Mesenchymal stem cell (in vitro differentiated cells and primary cell): ENCODE measurements around the gene RAB6B.

Experiments
- DNase-seq: peaks from one replicate; pipeline ENCODE4 v3.0.0-alpha.2; 2013
- H2AFZ ChIP-seq: one replicate; pipeline ENCODE4 v1.6.1; 2013; ENCODE audit warnings: low read depth, mild to moderate bottlenecking, control low read depth, inconsistent platforms, low read length, moderate library complexity
- H2AK5ac ChIP-seq: 2 replicates; pipeline ENCODE4 v1.6.1; 2013; ENCODE audit warnings: low read length, moderate library complexity, mild to moderate bottlenecking, inconsistent platforms; ENCODE audit not compliant: severe bottlenecking
- H2BK120ac ChIP-seq: one replicate; pipeline ENCODE4 v1.6.1; 2013; ENCODE audit warnings: low read depth, mild to moderate bottlenecking, inconsistent platforms, low read length, moderate library complexity
- H2BK12ac ChIP-seq, 2 experiments: one replicate each; pipeline ENCODE4 v1.6.1; 2013; ENCODE audit warnings: inconsistent platforms in 2 of 2, low read length in 2 of 2, mild to moderate bottlenecking in 2 of 2, moderate library complexity in 2 of 2, control low read depth in 1 of 2
- H2BK15ac ChIP-seq: one replicate; pipeline ENCODE4 v1.6.1; 2013; ENCODE audit warnings: mild to moderate bottlenecking, low read depth, inconsistent platforms; ENCODE audit not compliant: poor library complexity, severe bottlenecking
- H2BK5ac ChIP-seq: 2 replicates; pipeline ENCODE4 v1.6.1; 2013; ENCODE audit warnings: low read depth, mild to moderate bottlenecking, low read length, control low read depth, inconsistent platforms; ENCODE audit not compliant: poor library complexity, severe bottlenecking
- H3K14ac ChIP-seq, 2 experiments: one replicate each; pipeline ENCODE4 v1.6.1; 2013; ENCODE audit warnings: inconsistent platforms in 2 of 2, low read length in 2 of 2, control low read depth in 1 of 2, mild to moderate bottlenecking in 1 of 2, moderate library complexity in 1 of 2
- H3K18ac ChIP-seq, 2 experiments: one replicate each; pipeline ENCODE4 v1.6.1; 2013; ENCODE audit warnings: inconsistent platforms in 2 of 2, low read length in 2 of 2, control low read depth in 1 of 2, low read depth in 1 of 2, mild to moderate bottlenecking in 1 of 2
- H3K23ac ChIP-seq, 2 experiments: one replicate each; pipeline ENCODE4 v1.6.1; 2013; ENCODE audit warnings: inconsistent platforms in 2 of 2, low read length in 2 of 2, mild to moderate bottlenecking in 2 of 2, moderate library complexity in 2 of 2, control low read depth in 1 of 2
- H3K27ac ChIP-seq: 2 replicates; pipeline ENCODE4 v1.5.1; 2013; ENCODE audit warnings: mild to moderate bottlenecking, moderate library complexity, low read length, control low read depth, inconsistent platforms; ENCODE audit not compliant: poor library complexity, severe bottlenecking
- H3K27me3 ChIP-seq, 2 experiments: 2 replicates each; pipeline versions ENCODE4 v1.6.1 to v1.7.0; 2013; ENCODE audit warnings: low read length in 2 of 2, mild to moderate bottlenecking in 2 of 2, moderate library complexity in 2 of 2, control low read depth in 1 of 2, inconsistent platforms in 1 of 2; ENCODE audit not compliant: control insufficient read depth in 1 of 2, insufficient read depth in 1 of 2
- H3K36me3 ChIP-seq, 2 experiments: 2 replicates each; pipeline versions ENCODE4 v1.6.1 to v1.7.0; 2013; ENCODE audit warnings: low read length in 2 of 2, control low read depth in 1 of 2, inconsistent platforms in 1 of 2, low read depth in 1 of 2, mild to moderate bottlenecking in 1 of 2; ENCODE audit not compliant: insufficient read depth in 2 of 2, control insufficient read depth in 1 of 2
- H3K4ac ChIP-seq, 2 experiments: one replicate each; pipeline ENCODE4 v1.6.1; 2013; ENCODE audit warnings: inconsistent platforms in 2 of 2, low read length in 2 of 2, mild to moderate bottlenecking in 2 of 2, moderate library complexity in 2 of 2, control low read depth in 1 of 2, low read depth in 1 of 2
- H3K4me1 ChIP-seq: 2 replicates; pipeline ENCODE4 v1.6.1; 2013; ENCODE audit warnings: low read depth, low read length, control low read depth; ENCODE audit not compliant: control insufficient read depth, insufficient read depth
- H3K4me2 ChIP-seq: 2 replicates; pipeline ENCODE4 v1.6.1; 2013; ENCODE audit warnings: low read length, mild to moderate bottlenecking, inconsistent platforms; ENCODE audit not compliant: poor library complexity, severe bottlenecking
- H3K4me3 ChIP-seq, 2 experiments: 2 replicates each; pipeline versions ENCODE4 v1.5.1 to v1.7.0; 2013; ENCODE audit warnings: low read length in 2 of 2, mild to moderate bottlenecking in 2 of 2, control low read depth in 1 of 2, low read depth in 1 of 2; ENCODE audit not compliant: insufficient read depth in 1 of 2
- H3K79me1 ChIP-seq: replicated peaks from 2 replicates; pipeline ENCODE4 v1.6.1; 2013; ENCODE audit warnings: mild to moderate bottlenecking, control low read depth, low read length, inconsistent platforms; ENCODE audit not compliant: poor library complexity, severe bottlenecking
- H3K9ac ChIP-seq: 2 replicates; pipeline ENCODE4 v1.7.0; 2013; ENCODE audit warnings: mild to moderate bottlenecking, low read length, moderate library complexity
- H3K9me3 ChIP-seq: 2 replicates; pipeline ENCODE4 v1.7.0; 2013; ENCODE audit warnings: mild to moderate bottlenecking, low read length; ENCODE audit not compliant: control insufficient read depth
- H4K8ac ChIP-seq: one replicate; pipeline ENCODE4 v1.6.1; 2013; ENCODE audit warnings: inconsistent platforms, mild to moderate bottlenecking, low read length, moderate library complexity
- H4K91ac ChIP-seq: one replicate; pipeline ENCODE4 v1.6.1; 2013; ENCODE audit warnings: mild to moderate bottlenecking, low read length, inconsistent platforms
- WGBS: methylation state at CpG from one replicate; pipeline ENCODE4 v1.1.7; 2013; ENCODE audit warnings: mixed read lengths; 5-methylcytosine and 5-hydroxymethylcytosine counted together

The RAB6B gene

DNA sequence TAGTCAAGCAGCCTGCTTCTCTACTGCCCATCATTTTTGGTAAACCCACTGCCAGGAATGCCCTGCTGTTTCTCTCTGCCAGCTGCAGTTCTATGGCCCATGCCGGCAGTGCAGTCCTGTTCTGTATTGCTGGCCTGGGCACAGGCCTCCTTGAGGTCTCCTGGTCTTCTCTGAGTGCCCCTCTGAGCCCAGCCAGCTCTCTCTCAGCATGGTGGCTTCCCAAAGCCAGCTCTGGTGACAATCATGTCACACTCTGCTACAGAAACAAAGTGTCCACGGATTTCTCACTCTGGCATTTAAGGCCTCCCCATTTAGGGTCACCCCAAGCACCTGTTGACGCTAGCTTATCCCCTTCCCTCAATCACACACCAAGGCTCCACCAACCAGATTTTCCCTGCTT lies 65.6 kb downstream of the RAB6B start:
- H3K18ac ChIP-seq: no peak overlapping the region
- no peak overlapping the region for H2BK12ac ChIP-seq
- no peak overlapping the region for H2BK120ac ChIP-seq
- peaks cover 4 to 8% of the 10 kb centered on the region in 2 experiments for H3K27me3 ChIP-seq
- peaks cover 6 to 29% of the 10 kb centered on the region in 2 experiments for H3K36me3 ChIP-seq
- peaks cover 2% of the 10 kb centered on the region for H3K4me1 ChIP-seq
- H4K91ac ChIP-seq: no peak overlapping the region
- H4K8ac ChIP-seq: no peak overlapping the region
- H2AFZ ChIP-seq: no peak overlapping the region
- no peak overlapping the region for H3K4me3 ChIP-seq
- no peak overlapping the region for H3K27ac ChIP-seq
- no peak overlapping the region for H2BK15ac ChIP-seq
- no peak overlapping the region for H2AK5ac ChIP-seq
- H3K9ac ChIP-seq: no peak overlapping the region
- H3K23ac ChIP-seq: no peak overlapping the region
- no peak overlapping the region for H3K14ac ChIP-seq
- 72% methylated on average over 3 of the region's 3 CpGs for WGBS
- no peak for DNase-seq
- H2BK5ac ChIP-seq: no peak overlapping the region
- no peaks in the 10 kb centered on the region for H3K9me3 ChIP-seq
- no peaks in the 10 kb centered on the region for H3K79me1 ChIP-seq
- H3K4me2 ChIP-seq: no peak overlapping the region
- H3K4ac ChIP-seq: no peak overlapping the region

DNA sequence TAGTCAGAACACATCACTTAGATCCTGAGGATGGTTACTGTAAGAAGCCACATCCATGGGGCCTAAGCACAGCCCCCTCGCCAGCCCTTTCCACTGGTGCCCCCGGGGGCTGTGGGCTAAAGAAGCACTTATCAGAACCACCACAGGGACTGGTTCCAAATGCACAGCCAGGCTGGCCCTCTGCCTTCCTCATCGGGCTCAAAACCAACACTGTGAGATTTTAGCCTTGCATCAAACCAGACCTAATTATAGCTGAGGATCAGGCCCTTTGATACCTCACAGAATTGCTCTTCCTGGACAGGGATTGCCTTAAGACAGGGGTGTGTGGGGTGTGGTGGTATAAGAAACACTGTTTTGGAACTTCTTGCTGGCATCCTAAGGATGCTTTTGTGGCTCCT lies 66.4 kb downstream of the RAB6B start:
- Histone ChIP-seq H3K4me2 (no peak overlapping the region), H4K91ac (no peak overlapping the region), H3K14ac (no peak overlapping the region), H3K36me3 (peaks cover 10 to 32% of the 10 kb centered on the region in 2 experiments), H3K4me3 (no peak overlapping the region), H3K23ac (no peak overlapping the region), H3K9me3 (no peaks in the 10 kb centered on the region), H3K79me1 (no peaks in the 10 kb centered on the region), H3K4ac (no peak overlapping the region), H2BK5ac (no peak overlapping the region), H3K18ac (no peak overlapping the region), H2BK15ac (no peak overlapping the region), H3K27ac (no peak overlapping the region), H4K8ac (no peak overlapping the region), H3K27me3 (peaks cover 4 to 8% of the 10 kb centered on the region in 2 experiments), H2BK120ac (no peak overlapping the region), H2AFZ (peak overlapping the region; percentile 5), H3K9ac (no peak overlapping the region), H3K4me1 (peaks cover 2% of the 10 kb centered on the region), H2AK5ac (no peak overlapping the region), H2BK12ac (no peak overlapping the region)
- WGBS: 59% methylated on average over 2 of the region's 3 CpGs
- no peak for DNase-seq

DNA sequence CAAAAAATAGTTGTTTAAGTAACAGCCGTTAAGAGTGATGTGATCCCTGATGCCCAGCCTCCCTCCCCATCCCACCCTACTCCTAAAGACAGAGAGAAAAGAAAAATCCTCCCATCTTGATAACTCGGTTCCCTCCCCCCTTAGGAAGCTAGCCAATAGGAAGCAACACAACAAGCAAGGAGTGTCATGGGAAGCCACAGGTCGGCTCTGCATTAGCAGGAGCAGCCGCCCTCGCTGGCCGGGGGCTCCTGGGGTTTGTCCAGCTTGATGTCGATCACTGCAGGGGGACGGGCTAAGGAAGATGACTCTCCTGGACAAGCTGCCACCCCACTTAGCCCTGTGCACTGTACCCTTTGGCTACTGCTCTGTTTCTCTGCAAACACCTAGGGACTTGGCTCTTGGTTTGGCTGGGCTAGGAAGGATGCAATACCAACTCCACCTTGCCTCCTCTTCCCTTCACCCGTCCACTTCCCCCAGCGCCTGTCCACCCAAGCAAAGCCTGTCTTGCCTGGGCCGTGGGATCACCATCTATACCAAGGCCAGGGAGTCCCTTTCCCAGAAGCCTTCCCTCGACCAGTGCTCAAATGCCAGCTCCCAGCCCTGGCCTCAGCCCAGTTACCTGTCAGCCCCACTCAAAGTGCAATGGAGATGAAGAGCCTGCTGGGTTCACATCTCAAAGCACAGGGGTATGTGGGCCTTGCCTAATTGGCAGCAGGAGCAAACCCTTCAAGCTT lies 66.9 kb downstream of the RAB6B start:
- no peaks in the 10 kb centered on the region for H3K9me3 ChIP-seq
- no peak overlapping the region for H2BK15ac ChIP-seq
- H3K4me1 ChIP-seq: peaks cover 2% of the 10 kb centered on the region
- H3K4ac ChIP-seq: no peak overlapping the region
- no peak overlapping the region for H4K91ac ChIP-seq
- H3K14ac ChIP-seq: no peak overlapping the region
- no peak overlapping the region for H3K4me2 ChIP-seq
- H3K27me3 ChIP-seq: peaks cover 0 to 8% of the 10 kb centered on the region in 2 experiments
- no peak overlapping the region for H3K9ac ChIP-seq
- H2AK5ac ChIP-seq: no peak overlapping the region
- no peak overlapping the region for H3K18ac ChIP-seq
- H4K8ac ChIP-seq: no peak overlapping the region
- H2BK120ac ChIP-seq: no peak overlapping the region
- H3K27ac ChIP-seq: no peak overlapping the region
- H3K36me3 ChIP-seq: peaks cover 14 to 34% of the 10 kb centered on the region in 2 experiments
- no peak overlapping the region for H2BK5ac ChIP-seq
- H3K4me3 ChIP-seq: no peak overlapping the region
- H3K23ac ChIP-seq: no peak overlapping the region
- H2AFZ ChIP-seq: peak overlapping the region; percentile 5
- no peak overlapping the region for H2BK12ac ChIP-seq
- 79% methylated on average over 11 of the region's 12 CpGs for WGBS
- no peak for DNase-seq
- H3K79me1 ChIP-seq: no peaks in the 10 kb centered on the region

DNA sequence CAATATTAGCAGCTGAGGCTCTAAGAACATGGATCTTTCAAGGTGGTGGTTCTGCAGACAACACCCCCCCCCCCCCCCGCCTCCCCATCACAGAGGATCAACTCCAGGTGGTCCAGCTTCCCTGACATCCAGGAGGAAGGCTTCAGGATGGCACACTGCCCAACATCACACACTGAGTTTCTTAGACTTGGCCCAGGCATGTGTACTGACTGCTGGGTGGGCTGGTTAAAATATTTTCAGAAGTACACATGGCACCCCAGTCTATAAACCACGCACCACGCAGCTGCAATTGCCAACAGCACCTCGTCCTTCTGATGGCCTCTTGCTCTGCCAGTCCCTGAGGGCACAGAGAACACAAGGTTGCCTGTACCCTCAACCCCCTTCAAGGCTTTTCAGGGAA lies 68.0 kb downstream of the RAB6B start:
- Histone ChIP-seq H3K27ac (no peak overlapping the region), H4K8ac (no peak overlapping the region), H3K27me3 (peaks cover 0 to 8% of the 10 kb centered on the region in 2 experiments), H3K4ac (no peak overlapping the region), H3K4me2 (no peak overlapping the region), H3K79me1 (peaks cover 2% of the 10 kb centered on the region), H3K18ac (no peak overlapping the region), H2AK5ac (no peak overlapping the region), H2BK15ac (no peak overlapping the region), H3K23ac (no peak overlapping the region), H2BK120ac (no peak overlapping the region), H3K4me1 (no peaks in the 10 kb centered on the region), H3K9ac (no peak overlapping the region), H2AFZ (no peak overlapping the region), H2BK12ac (no peak overlapping the region), H3K9me3 (no peaks in the 10 kb centered on the region), H3K14ac (no peak overlapping the region), H3K4me3 (no peak overlapping the region), H2BK5ac (no peak overlapping the region), H3K36me3 (peaks cover 21 to 40% of the 10 kb centered on the region in 2 experiments), H4K91ac (no peak overlapping the region)
- WGBS: 100% methylated on average over 2 of the region's 4 CpGs
- no peak for DNase-seq
